ENCODE data around the gene LPIN1. TPM values are rescaled to one million over a fixed set of nuclear protein-coding genes. Genes with fewer than 3 reads are reported as not detected.

Gene LPIN1
- total and polyA plus RNA-seq, 2 of the 13 experiments (the other 11 are each of a cell fraction or from before 2014, with no cell fraction given): 9.7 to 19.4 TPM

DNA sequence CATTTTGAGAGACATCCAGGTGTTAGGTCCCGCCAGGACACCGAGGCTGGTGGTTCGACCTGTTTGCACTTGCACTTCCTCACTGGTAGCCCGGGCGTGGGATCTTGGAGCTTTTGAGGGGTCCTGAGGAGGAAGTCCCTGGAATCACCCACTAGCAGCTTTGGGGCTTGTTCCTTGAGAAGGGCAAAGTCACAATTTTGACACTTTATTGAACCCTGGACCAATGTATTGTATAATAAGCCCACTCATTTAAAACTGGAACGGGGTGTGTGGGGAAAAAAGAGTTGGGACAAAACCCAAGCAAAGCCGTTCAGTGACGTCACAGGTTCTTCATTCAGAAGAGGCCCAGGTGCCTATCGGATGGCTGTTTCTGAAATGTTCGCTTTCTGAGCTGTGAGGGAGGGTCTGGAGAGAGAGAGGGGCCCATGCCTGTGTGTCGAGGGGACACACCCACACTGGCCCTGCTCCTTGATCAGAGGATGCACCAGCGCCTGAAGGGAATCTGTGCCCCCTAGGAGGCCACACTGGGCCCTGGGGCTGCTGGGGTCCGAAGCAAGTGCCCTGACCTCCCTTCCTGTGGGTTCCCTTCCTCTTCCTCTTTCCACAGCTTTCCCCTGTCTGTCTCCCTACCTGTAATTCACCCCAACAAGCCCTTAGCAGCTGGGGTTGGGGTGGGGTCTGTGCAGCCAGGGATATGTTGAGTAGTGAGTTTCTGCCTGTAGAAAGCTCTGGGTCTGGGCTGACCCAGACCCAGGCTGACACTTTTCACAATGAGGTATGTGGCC lies 2.6 kb downstream of the LPIN1 start (continued):
- TF ChIP-seq ZNF33A (CRISPR knock-in tag; IDR thresholded peaks at IDR 0.05; ENCODE audit: borderline replicate concordance) (no peak), ZNF17 (CRISPR knock-in tag; IDR thresholded peaks at IDR 0.05) (no peak)
- TF ChIP-seq, protein P1, sequence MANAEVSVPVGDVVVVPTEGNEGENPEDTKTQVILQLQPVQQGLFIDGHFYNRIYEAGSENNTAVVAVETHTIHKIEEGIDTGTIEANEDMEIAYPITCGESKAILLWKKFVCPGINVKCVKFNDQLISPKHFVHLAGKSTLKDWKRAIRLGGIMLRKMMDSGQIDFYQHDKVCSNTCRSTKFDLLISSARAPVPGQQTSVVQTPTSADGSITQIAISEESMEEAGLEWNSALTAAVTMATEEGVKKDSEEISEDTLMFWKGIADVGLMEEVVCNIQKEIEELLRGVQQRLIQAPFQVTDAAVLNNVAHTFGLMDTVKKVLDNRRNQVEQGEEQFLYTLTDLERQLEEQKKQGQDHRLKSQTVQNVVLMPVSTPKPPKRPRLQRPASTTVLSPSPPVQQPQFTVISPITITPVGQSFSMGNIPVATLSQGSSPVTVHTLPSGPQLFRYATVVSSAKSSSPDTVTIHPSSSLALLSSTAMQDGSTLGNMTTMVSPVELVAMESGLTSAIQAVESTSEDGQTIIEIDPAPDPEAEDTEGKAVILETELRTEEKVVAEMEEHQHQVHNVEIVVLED (CRISPR knock-in tag; IDR thresholded peaks at IDR 0.05; ENCODE audit: borderline replicate concordance): no peak
- TF ChIP-seq, protein P2, sequence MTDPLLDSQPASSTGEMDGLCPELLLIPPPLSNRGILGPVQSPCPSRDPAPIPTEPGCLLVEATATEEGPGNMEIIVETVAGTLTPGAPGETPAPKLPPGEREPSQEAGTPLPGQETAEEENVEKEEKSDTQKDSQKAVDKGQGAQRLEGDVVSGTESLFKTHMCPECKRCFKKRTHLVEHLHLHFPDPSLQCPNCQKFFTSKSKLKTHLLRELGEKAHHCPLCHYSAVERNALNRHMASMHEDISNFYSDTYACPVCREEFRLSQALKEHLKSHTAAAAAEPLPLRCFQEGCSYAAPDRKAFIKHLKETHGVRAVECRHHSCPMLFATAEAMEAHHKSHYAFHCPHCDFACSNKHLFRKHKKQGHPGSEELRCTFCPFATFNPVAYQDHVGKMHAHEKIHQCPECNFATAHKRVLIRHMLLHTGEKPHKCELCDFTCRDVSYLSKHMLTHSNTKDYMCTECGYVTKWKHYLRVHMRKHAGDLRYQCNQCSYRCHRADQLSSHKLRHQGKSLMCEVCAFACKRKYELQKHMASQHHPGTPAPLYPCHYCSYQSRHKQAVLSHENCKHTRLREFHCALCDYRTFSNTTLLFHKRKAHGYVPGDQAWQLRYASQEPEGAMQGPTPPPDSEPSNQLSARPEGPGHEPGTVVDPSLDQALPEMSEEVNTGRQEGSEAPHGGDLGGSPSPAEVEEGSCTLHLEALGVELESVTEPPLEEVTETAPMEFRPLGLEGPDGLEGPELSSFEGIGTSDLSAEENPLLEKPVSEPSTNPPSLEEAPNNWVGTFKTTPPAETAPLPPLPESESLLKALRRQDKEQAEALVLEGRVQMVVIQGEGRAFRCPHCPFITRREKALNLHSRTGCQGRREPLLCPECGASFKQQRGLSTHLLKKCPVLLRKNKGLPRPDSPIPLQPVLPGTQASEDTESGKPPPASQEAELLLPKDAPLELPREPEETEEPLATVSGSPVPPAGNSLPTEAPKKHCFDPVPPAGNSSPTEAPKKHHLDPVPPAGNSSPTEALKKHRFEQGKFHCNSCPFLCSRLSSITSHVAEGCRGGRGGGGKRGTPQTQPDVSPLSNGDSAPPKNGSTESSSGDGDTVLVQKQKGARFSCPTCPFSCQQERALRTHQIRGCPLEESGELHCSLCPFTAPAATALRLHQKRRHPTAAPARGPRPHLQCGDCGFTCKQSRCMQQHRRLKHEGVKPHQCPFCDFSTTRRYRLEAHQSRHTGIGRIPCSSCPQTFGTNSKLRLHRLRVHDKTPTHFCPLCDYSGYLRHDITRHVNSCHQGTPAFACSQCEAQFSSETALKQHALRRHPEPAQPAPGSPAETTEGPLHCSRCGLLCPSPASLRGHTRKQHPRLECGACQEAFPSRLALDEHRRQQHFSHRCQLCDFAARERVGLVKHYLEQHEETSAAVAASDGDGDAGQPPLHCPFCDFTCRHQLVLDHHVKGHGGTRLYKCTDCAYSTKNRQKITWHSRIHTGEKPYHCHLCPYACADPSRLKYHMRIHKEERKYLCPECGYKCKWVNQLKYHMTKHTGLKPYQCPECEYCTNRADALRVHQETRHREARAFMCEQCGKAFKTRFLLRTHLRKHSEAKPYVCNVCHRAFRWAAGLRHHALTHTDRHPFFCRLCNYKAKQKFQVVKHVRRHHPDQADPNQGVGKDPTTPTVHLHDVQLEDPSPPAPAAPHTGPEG (CRISPR knock-in tag; IDR thresholded peaks at IDR 0.05): no peak
